Cortex of kidney (tissue), 1 donor: Measurements from ENCODE around the gene PLA2G15.

Experiments used
- DNase-seq: peaks from one replicate; lab custom pipeline; 2025; lab: John Stamatoyannopoulos, UW

PLA2G15 gene

GRCh38 chr16:68298907-68299561, 53.9 kb downstream of the PLA2G15 start:
- DNase-seq, result no peak

GRCh38 chr16:68299571-68300453, 54.6 kb downstream of the PLA2G15 start:
- DNase-seq, result no peak

- DNase-seq, result no peak
Observed at GRCh38 chr16:68300734-68301459, 55.7 kb downstream of the PLA2G15 start.

- no peak for DNase-seq
Observed at GRCh38 chr16:68306633-68307032, 61.5 kb downstream of the PLA2G15 start.

- DNase-seq, result no peak
Observed at GRCh38 chr16:68309799-68310198, 64.6 kb downstream of the PLA2G15 start.

- DNase-seq, result no peak
Observed at GRCh38 chr16:68310437-68310773, 65.2 kb downstream of the PLA2G15 start.
